CD8-positive, alpha-beta memory T cell (primary cell): ENCODE data around the gene BLVRB. TPM values are rescaled to one million over a fixed set of nuclear protein-coding genes. Genes with fewer than 3 reads are reported as not detected.
"Not testable (repeated sequence)": the region's sequence is repeated elsewhere in the genome, so short reads cannot be mapped to it uniquely, and the experiment has no call there.

ENCODE experiments used
- CTCF ChIA-PET: fragments of 350-600 bp; sonication (Branson Sonifier 250); formaldehyde crosslinking; loops from one replicate; lab custom pipeline; 2021; ENCODE audit warnings: antibody characterized with exemption; lab: Charles Lee
- POLR2A ChIA-PET: fragments of 350-600 bp; sonication (Branson Sonifier 250); formaldehyde crosslinking; loops from one replicate; lab custom pipeline; 2021; ENCODE audit warnings: antibody characterized with exemption; lab: Charles Lee
- DNase-seq, 5 donors: peaks; one replicate each; pipeline versions ENCODE4 v3.0.0 to v3.0.0-alpha.2; 2020 to 2022; ENCODE audit warnings: mixed read lengths in 1 of 5
- H3K27ac ChIP-seq: one replicate; pipeline ENCODE4 v1.7.0; 2013; ENCODE audit warnings: low read depth, mild to moderate bottlenecking, low read length, moderate library complexity
- H3K27me3 ChIP-seq: 2 replicates; pipeline ENCODE4 v1.7.0; 2013; ENCODE audit warnings: low read length, mild to moderate bottlenecking; ENCODE audit not compliant: insufficient read depth, poor library complexity, severe bottlenecking
- H3K36me3 ChIP-seq: 2 replicates; pipeline ENCODE4 v1.7.0; 2013; ENCODE audit warnings: mild to moderate bottlenecking, low read length, moderate library complexity; ENCODE audit not compliant: insufficient read depth
- H3K4me1 ChIP-seq: 2 replicates; pipeline ENCODE4 v1.7.0; 2013; ENCODE audit warnings: mild to moderate bottlenecking, low read length, moderate library complexity; ENCODE audit not compliant: insufficient read depth
- H3K4me3 ChIP-seq: 2 replicates; pipeline ENCODE4 v1.7.0; 2013; ENCODE audit warnings: mild to moderate bottlenecking, low read length
- H3K9me3 ChIP-seq: 2 replicates; pipeline ENCODE4 v1.7.0; 2013; ENCODE audit warnings: mild to moderate bottlenecking, low read length
- H3K27ac Mint-ChIP-seq, 8 donors: one replicate each; pipeline ENCODE4 v1.8.0; 2020 to 2021; ENCODE audit warnings: mixed read lengths in 8 of 8, mild to moderate bottlenecking in 6 of 8, inconsistent platforms in 3 of 8, moderate library complexity in 3 of 8
- H3K27me3 Mint-ChIP-seq, 2 donors: one replicate each; pipeline ENCODE4 v1.8.0; 2020 to 2021; ENCODE audit warnings: mixed read lengths in 2 of 2, mild to moderate bottlenecking in 1 of 2, moderate library complexity in 1 of 2
- H3K36me3 Mint-ChIP-seq, 3 donors: one replicate each; pipeline ENCODE4 v1.8.0; 2020 to 2021; ENCODE audit warnings: mixed read lengths in 3 of 3, inconsistent platforms in 1 of 3, mild to moderate bottlenecking in 1 of 3
- H3K4me1 Mint-ChIP-seq, 3 donors: one replicate each; pipeline ENCODE4 v1.8.0; 2020 to 2021; ENCODE audit warnings: mixed read lengths in 3 of 3, inconsistent platforms in 1 of 3, mild to moderate bottlenecking in 1 of 3
- H3K4me3 Mint-ChIP-seq, 7 donors: one replicate each; pipeline ENCODE4 v1.8.0; 2020 to 2021; ENCODE audit warnings: mixed read lengths in 7 of 7, mild to moderate bottlenecking in 6 of 7, moderate library complexity in 4 of 7, inconsistent platforms in 2 of 7
- H3K9me3 Mint-ChIP-seq, 5 donors: one replicate each; pipeline ENCODE4 v1.8.0; 2020 to 2022; ENCODE audit warnings: mixed read lengths in 5 of 5, mild to moderate bottlenecking in 3 of 5, moderate library complexity in 2 of 5, inconsistent platforms in 1 of 5
- polyA plus RNA-seq: library from polyadenylated mRNA; unstranded; fragments of 300-500 nt; fragmentation: Illumina TruSeq; gene quantifications from one replicate; pipeline ENCODE4 v1.2.3, GENCODE V29; 2021
- total RNA-seq, 2 experiments: library from RNA; stranded (reverse); gene quantifications; one replicate each; pipeline ENCODE4 v1.2.3, GENCODE V29; 2021

Gene BLVRB
- total and polyA plus RNA-seq, 3 experiments from 2014 or later: 17.4 to 22.8 (median 18.9) TPM

DNA sequence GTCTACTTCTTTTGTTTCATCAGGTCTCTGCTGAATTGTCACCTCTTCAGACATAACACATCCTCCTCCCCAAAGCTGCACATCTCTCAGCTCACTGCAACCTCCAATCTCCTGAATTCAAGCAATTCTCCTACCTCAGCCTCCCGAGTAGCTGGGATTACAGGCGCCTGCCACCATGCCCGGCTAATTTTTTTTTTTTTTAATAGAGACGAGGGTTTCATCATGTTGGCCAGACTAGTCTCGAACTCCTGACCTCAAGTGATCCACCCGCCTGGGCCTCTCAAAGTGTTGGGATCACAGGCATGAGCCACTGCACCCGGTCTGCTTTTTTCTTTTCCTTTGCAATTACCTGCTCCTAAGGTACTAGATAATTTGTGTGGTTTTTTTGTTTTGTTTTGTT is 32.8 kb downstream of the BLVRB start:
- H3K9me3 ChIP-seq, H3K36me3 ChIP-seq, H3K4me1 ChIP-seq, H3K36me3 Mint-ChIP-seq, POLR2A ChIA-PET, H3K9me3 Mint-ChIP-seq, H3K4me3 ChIP-seq, H3K27me3 Mint-ChIP-seq, DNase-seq, H3K27me3 ChIP-seq, H3K27ac Mint-ChIP-seq: not testable (repeated sequence)
- H3K4me3 Mint-ChIP-seq: peak overlapping the region in 4 of 7 donors; percentile 88 to 93 (median 90)
- H3K27ac ChIP-seq: peak overlapping the region; percentile 83
- CTCF ChIA-PET: interaction anchor here (1.5 kb wide), 1 partner anchor 12 kb away, joined by 9 read pairs; no protein-coding TSS in a partner anchor
- H3K4me1 Mint-ChIP-seq: peaks cover 7 to 11% (median 8%) of the 10 kb centered on the region in 3 donors

- H3K9me3 Mint-ChIP-seq: no peaks in the 10 kb centered on the region
- Histone ChIP-seq H3K4me3 (no peak overlapping the region), H3K36me3 (no peaks in the 10 kb centered on the region), H3K27me3 (no peaks in the 10 kb centered on the region), H3K4me1 (peaks cover 5% of the 10 kb centered on the region), H3K27ac (no peak overlapping the region), H3K9me3 (no peaks in the 10 kb centered on the region)
- H3K4me3 Mint-ChIP-seq: peak overlapping the region in 3 of 7 donors; percentile 12 to 34 (median 22)
- peaks cover 7 to 11% (median 8%) of the 10 kb centered on the region in 3 donors for H3K4me1 Mint-ChIP-seq
- peak overlapping the region in 2 of 8 donors; percentile 11 to 48 for H3K27ac Mint-ChIP-seq
- DNase-seq: no peak
- H3K27me3 Mint-ChIP-seq: peaks cover 2 to 5% of the 10 kb centered on the region in 2 donors
- CTCF ChIA-PET: interaction anchor here (2.9 kb wide), 1 partner anchor 11 kb away, joined by 13 read pairs; no protein-coding TSS in a partner anchor
- POLR2A ChIA-PET: no interaction called here
- H3K36me3 Mint-ChIP-seq: peaks cover 0 to 3% (median 0%) of the 10 kb centered on the region in 3 donors
These were observed 33.8 kb downstream of the BLVRB start for GRCh38 chr19:40431698-40432097.

DNA sequence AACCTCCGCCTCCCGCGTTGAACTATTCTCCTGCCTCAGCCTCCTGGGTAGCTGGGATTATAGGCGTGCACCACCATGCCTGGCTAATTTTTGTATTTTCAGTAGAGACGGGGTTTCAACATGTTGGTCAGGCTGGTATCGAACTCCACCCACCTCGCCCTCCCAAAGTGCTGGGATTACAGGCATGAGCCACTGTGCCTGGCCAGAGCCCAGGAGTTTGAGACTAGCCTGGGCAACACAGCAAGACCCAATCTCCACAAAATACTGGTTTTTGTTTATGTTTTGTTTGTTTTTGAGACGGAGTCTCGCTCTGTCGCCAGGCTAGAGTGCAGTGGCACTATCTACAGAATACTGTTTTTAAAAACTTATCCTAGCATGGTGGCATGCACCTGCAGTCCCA is 35.3 kb downstream of the BLVRB start:
- POLR2A ChIA-PET: interaction anchor here (0.7 kb wide), 1 partner anchor 1088 kb away, joined by 4 read pairs; the partner anchor contains the start of gene SAMD4B
- not testable (repeated sequence) for DNase-seq, H3K27me3 Mint-ChIP-seq, H3K4me3 Mint-ChIP-seq, H3K4me3 ChIP-seq, H3K4me1 ChIP-seq, H3K9me3 ChIP-seq, H3K27ac Mint-ChIP-seq, H3K36me3 ChIP-seq, H3K36me3 Mint-ChIP-seq, H3K9me3 Mint-ChIP-seq, H3K27ac ChIP-seq, H3K27me3 ChIP-seq
- CTCF ChIA-PET: interaction anchor here (2.9 kb wide), 1 partner anchor 9 kb away, joined by 13 read pairs; no protein-coding TSS in a partner anchor
- peaks cover 14 to 20% (median 17%) of the 10 kb centered on the region in 3 donors for H3K4me1 Mint-ChIP-seq

GRCh38 chr19:40428197-40428596 is 37.3 kb downstream of the BLVRB start:
- CTCF ChIA-PET: interaction anchor here (1.4 kb wide), 1 partner anchor 37 kb away, joined by 4 read pairs; the partner anchor contains the start of gene BLVRB
- H3K9me3 ChIP-seq, H3K36me3 ChIP-seq, H3K4me1 ChIP-seq, H3K4me3 ChIP-seq, H3K27ac ChIP-seq, DNase-seq, POLR2A ChIA-PET, H3K9me3 Mint-ChIP-seq, H3K27me3 ChIP-seq: not testable (repeated sequence)
- Mint-ChIP-seq H3K36me3 (peaks cover 0 to 13% (median 0%) of the 10 kb centered on the region in 3 donors), H3K4me3 (peak overlapping the region in 1 of 7 donors; percentile 10), H3K27me3 (peaks cover 0 to 10% of the 10 kb centered on the region in 2 donors), H3K27ac (peak overlapping the region in 1 of 8 donors; percentile 17), H3K4me1 (peaks cover 16 to 24% (median 22%) of the 10 kb centered on the region in 3 donors)

DNA sequence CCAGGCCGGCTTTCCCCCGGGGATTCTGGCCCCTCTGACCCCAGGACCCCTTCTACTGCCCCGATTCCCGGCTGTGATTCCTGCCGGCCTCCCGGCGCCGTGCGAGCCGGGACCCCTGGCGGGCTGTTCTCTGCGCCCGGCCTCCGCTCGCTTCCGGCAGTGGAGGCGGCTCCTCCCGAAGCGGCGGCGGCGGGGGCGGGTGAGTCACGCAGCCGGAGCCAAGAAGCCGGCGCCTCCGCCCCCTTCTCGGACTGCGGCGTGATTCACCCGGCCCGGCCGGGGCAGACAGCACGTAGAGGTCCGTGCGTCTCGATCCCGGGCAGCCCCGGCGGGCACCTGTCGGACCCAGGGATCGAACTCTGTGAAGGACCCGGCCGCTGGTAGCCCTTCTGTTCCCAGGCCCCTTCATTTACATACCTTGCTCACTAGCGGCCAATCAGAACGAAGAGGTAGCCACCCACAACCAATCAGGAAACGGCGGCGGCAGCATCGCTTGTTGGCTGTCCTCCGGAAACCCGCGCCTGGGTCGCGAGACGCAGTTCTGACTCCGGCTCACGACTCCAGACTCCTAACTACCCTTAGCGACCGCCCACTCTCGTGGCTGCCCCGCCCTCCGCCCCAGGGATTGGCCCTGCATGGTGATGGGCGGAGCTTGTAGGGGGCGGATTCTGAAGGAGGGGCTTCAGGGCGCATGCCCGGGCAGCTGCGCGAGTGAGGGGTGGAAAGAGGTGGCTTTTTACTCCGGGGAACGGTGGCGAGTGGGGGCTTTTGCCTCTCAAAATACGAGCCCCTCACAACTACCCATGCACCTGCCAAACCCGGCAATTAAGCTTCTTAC is 39.9 kb downstream of the BLVRB start, which contains the start of gene SERTAD1:
TSS of gene SERTAD1 (minus strand) at position 543 of the 838 bp plus-strand sequence. CDS start 2,446 bp downstream, outside the sequence.
- H3K9me3 ChIP-seq: no peaks in the 10 kb centered on the region
- peak within 1 kb of the TSS; percentile 90 to 99 (median 96) for H3K4me3 Mint-ChIP-seq
- H3K9me3 Mint-ChIP-seq: no peaks in the 10 kb centered on the region
- ChIA-PET CTCF (interaction anchor here (0.7 to 2.4 kb wide), 7 partner anchors 9 to 209 kb away, joined by 3 to 13 read pairs (median 4); partner anchors contain the start of genes PRX and SERTAD3), POLR2A (interaction anchor here (0.6 to 2.2 kb wide), 7 partner anchors 9 to 178 kb away, joined by 3 to 27 read pairs (median 5); partner anchors contain the start of genes BLVRB and SERTAD3)
- peaks cover 0 to 5% of the 10 kb centered on the region in 2 donors for H3K27me3 Mint-ChIP-seq
- peaks cover 20% of the 10 kb centered on the region for H3K4me1 ChIP-seq
- no peaks in the 10 kb centered on the region for H3K27me3 ChIP-seq
- peak within 1 kb of the TSS; percentile 90 for H3K27ac ChIP-seq
- H3K36me3 Mint-ChIP-seq: peaks cover 0 to 26% (median 0%) of the 10 kb centered on the region in 3 donors
- peaks cover 25 to 33% (median 31%) of the 10 kb centered on the region in 3 donors for H3K4me1 Mint-ChIP-seq
- DNase-seq: peak; percentile 100
- peak within 1 kb of the TSS; percentile 97 for H3K4me3 ChIP-seq
- H3K27ac Mint-ChIP-seq: peak within 1 kb of the TSS; percentile 94 to 100 (median 98)
- H3K36me3 ChIP-seq: no peaks in the 10 kb centered on the region

GRCh38 chr19:40424637-40425449 is 40.7 kb downstream of the BLVRB start:
- Mint-ChIP-seq H3K36me3 (peaks cover 0 to 26% (median 0%) of the 10 kb centered on the region in 3 donors), H3K27me3 (peaks cover 0 to 5% of the 10 kb centered on the region in 2 donors), H3K9me3 (no peaks in the 10 kb centered on the region), H3K27ac (peak overlapping the region; percentile 94 to 100 (median 98)), H3K4me3 (peak overlapping the region; percentile 90 to 99 (median 96)), H3K4me1 (peaks cover 27 to 35% (median 35%) of the 10 kb centered on the region in 3 donors)
- ChIA-PET CTCF (interaction anchor here (1.0 to 1.8 kb wide), 3 partner anchors 12 to 210 kb away, joined by 3 to 4 read pairs (median 3); partner anchors contain the start of gene PRX), POLR2A (interaction anchor here (0.7 to 1.0 kb wide), 2 partner anchors 18 to 41 kb away, joined by 3 to 4 read pairs; no protein-coding TSS in a partner anchor)
- DNase-seq: no peak
- H3K4me3 ChIP-seq: peak overlapping the region; percentile 97
- H3K27ac ChIP-seq: peak overlapping the region; percentile 90
- H3K27me3 ChIP-seq: no peaks in the 10 kb centered on the region
- H3K9me3 ChIP-seq: no peaks in the 10 kb centered on the region
- H3K4me1 ChIP-seq: peaks cover 20% of the 10 kb centered on the region
- H3K36me3 ChIP-seq: no peaks in the 10 kb centered on the region

DNA sequence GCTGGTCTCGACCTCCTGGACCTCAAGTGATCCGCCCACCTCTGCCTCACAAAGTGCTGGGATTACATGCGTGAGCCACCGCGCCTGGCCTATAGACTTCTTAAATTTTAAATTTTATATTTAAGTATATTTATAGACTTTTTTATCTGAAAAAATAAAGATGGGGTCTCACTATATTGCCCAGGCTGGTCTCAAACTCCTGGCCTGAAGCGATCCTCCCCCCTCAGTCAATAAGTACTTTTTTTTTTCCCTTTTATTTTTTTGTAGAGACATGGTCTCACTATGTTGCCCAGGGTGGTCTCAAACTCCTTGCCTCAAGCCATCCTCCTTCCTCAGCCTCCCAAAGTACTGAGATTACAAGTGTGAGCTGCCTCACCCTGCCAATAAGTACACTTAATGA is 41.6 kb downstream of the BLVRB start:
- H3K4me3 Mint-ChIP-seq: peak overlapping the region in 6 of 7 donors; percentile 19 to 99 (median 46)
- POLR2A ChIA-PET: interaction anchor here (1.3 kb wide), 1 partner anchor 19 kb away, joined by 4 read pairs; no protein-coding TSS in a partner anchor
- CTCF ChIA-PET: interaction anchor here (1.0 to 4.3 kb wide), 3 partner anchors 19 to 178 kb away, joined by 3 to 46 read pairs (median 4); partner anchors contain the start of genes BLVRB and SPTBN4
- Histone ChIP-seq H3K27me3 (no peaks in the 10 kb centered on the region), H3K27ac (no peak overlapping the region), H3K4me3 (no peak overlapping the region), H3K36me3 (no peaks in the 10 kb centered on the region), H3K4me1 (peaks cover 20% of the 10 kb centered on the region), H3K9me3 (no peaks in the 10 kb centered on the region)
- peak overlapping the region in 6 of 8 donors; percentile 29 to 95 (median 76) for H3K27ac Mint-ChIP-seq
- H3K9me3 Mint-ChIP-seq: no peaks in the 10 kb centered on the region
- H3K4me1 Mint-ChIP-seq: peaks cover 28 to 37% (median 35%) of the 10 kb centered on the region in 3 donors
- no peak for DNase-seq
- H3K36me3 Mint-ChIP-seq: peaks cover 0 to 26% (median 0%) of the 10 kb centered on the region in 3 donors
- peaks cover 0 to 5% of the 10 kb centered on the region in 2 donors for H3K27me3 Mint-ChIP-seq
